ENCODE results near the gene PDE9A. TPM values are rescaled to one million over a fixed set of nuclear protein-coding genes. Genes with fewer than 3 reads are reported as not detected.

Gene PDE9A
- total and polyA plus RNA-seq, 2 donors (not counting 3 experiments of a cell fraction or from before 2014, with no cell fraction given): 0.28 to 2.2 TPM

DNA sequence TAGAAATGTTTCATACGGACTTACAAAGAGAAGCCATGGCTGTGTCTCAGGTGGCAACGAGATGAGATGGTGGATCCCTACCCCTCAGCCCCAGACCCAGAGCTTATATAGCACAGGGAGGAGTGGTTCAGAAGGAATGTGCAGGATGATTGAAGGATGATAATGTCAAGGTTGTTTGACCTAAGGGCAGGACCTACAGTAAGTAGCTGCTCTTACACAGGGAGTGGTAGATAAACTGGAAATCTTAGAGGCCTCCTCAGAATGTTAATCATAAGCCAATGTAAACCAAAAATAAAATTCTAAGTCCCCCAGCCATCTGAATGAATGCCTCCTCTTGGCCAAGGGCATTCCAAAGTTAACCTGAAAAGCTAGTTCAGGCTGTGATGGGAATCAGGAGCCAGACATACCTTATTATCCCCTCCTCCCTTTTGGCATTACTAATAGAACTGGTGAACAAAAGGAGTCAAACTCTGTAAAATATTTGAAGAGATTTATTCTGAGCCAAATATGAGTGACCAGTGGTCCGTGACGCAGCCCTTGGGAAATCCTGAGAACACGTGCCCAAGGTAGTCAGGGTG is 45.8 kb upstream of the PDE9A start:
- intact Hi-C loops (cut with micrococcal nuclease): no loop called here
- TF ChIP-seq POLR2A (IDR thresholded peaks at IDR 0.05; ENCODE audit: low read depth, low read length) (no peak), FOS (IDR thresholded peaks at IDR 0.05; ENCODE audit: borderline replicate concordance, insufficient read depth, low read length) (no peak), GATA2 (IDR thresholded peaks at IDR 0.05; ENCODE audit: insufficient read depth, insufficient read length, low read depth, low read length) (no peak), POLR2AphosphoS5 (IDR thresholded peaks at IDR 0.05; ENCODE audit: insufficient read depth, low read depth, low read length) (no peak), EZH2 (IDR thresholded peaks at IDR 0.05; ENCODE audit: borderline replicate concordance, low read depth, low read length, severe bottlenecking) (no peak), JUN (IDR thresholded peaks at IDR 0.05; ENCODE audit: borderline replicate concordance, insufficient read depth, insufficient read length, low read depth) (no peak), MYC (IDR thresholded peaks at IDR 0.05; ENCODE audit: low read depth, low read length) (no peak)
- TF ChIP-seq, protein P1, sequence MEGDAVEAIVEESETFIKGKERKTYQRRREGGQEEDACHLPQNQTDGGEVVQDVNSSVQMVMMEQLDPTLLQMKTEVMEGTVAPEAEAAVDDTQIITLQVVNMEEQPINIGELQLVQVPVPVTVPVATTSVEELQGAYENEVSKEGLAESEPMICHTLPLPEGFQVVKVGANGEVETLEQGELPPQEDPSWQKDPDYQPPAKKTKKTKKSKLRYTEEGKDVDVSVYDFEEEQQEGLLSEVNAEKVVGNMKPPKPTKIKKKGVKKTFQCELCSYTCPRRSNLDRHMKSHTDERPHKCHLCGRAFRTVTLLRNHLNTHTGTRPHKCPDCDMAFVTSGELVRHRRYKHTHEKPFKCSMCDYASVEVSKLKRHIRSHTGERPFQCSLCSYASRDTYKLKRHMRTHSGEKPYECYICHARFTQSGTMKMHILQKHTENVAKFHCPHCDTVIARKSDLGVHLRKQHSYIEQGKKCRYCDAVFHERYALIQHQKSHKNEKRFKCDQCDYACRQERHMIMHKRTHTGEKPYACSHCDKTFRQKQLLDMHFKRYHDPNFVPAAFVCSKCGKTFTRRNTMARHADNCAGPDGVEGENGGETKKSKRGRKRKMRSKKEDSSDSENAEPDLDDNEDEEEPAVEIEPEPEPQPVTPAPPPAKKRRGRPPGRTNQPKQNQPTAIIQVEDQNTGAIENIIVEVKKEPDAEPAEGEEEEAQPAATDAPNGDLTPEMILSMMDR (IDR thresholded peaks at IDR 0.05; ENCODE audit: extremely low read depth in 1 of 2, insufficient read depth in 1 of 2, low read depth in 1 of 2, low read length in 2 of 2): no peak
- TF ChIP-seq, protein P2, sequence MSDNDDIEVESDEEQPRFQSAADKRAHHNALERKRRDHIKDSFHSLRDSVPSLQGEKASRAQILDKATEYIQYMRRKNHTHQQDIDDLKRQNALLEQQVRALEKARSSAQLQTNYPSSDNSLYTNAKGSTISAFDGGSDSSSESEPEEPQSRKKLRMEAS (IDR thresholded peaks at IDR 0.05; ENCODE audit: insufficient read depth, insufficient read length): no peak

More for the DNA sequence above, 45.8 kb upstream of the PDE9A start:
- POLR2A ChIA-PET: no interaction called here
- no peak for FAIRE-seq
- Histone ChIP-seq H3K4me3 (replicated peaks in 1 of 3; ENCODE audit: insufficient read depth in 1 of 3, low read depth in 1 of 3, low read length in 3 of 3) (no peak overlapping the region), H3K9me3 (replicated peaks; ENCODE audit: control insufficient read depth, insufficient read depth, low read length) (no peaks in the 10 kb centered on the region), H3K9me1 (replicated peaks; ENCODE audit: control insufficient read depth, extremely low read depth, insufficient read depth, low read length) (no peaks in the 10 kb centered on the region), H3K36me3 (ENCODE audit: control insufficient read depth in 2 of 2, extremely low read depth in 1 of 2, insufficient read depth in 2 of 2, low read length in 2 of 2) (no peaks in the 10 kb centered on the region), H3K4me2 (ENCODE audit: insufficient read depth, low read length) (no peak overlapping the region), H3K27ac (ENCODE audit: insufficient read depth, low read depth, low read length) (no peak overlapping the region), H3K79me2 (ENCODE audit: control insufficient read depth, insufficient read depth, low read length) (no peaks in the 10 kb centered on the region), H3K9ac (replicated peaks; ENCODE audit: extremely low read depth, insufficient read depth, low read length) (no peak overlapping the region), H2AFZ (ENCODE audit: low read depth, low read length) (no peak overlapping the region), H4K20me1 (replicated peaks; ENCODE audit: control insufficient read depth, extremely low read depth, insufficient read depth, low read length) (no peaks in the 10 kb centered on the region), H3K4me1 (ENCODE audit: control insufficient read depth, extremely low read depth, insufficient read depth, low read length) (no peaks in the 10 kb centered on the region), H3K27me3 (ENCODE audit: control insufficient read depth in 2 of 2, insufficient read depth in 2 of 2, low read length in 2 of 2) (no peaks in the 10 kb centered on the region)
- BruUV-seq (replicated peaks): no TSS peak
- CTCF ChIA-PET: interaction anchor here (1.3 kb wide), 1 partner anchor 15 kb away, joined by 3 read pairs; no protein-coding TSS in a partner anchor
- dilution Hi-C loops (cut with MboI; ENCODE audit: extremely low pct_ligation_motif_present, low sequenced_read_pairs): no loop called here
- DNase-seq (ENCODE audit: low read depth, low spot score): no peak
